A673 (cell line): Measurements from ENCODE around the gene DENND1A. TPM values are rescaled to one million over a fixed set of nuclear protein-coding genes. Genes with fewer than 3 reads are reported as not detected.

Experiments used
- BruUV-seq: library from RNA; stranded (reverse); fragments of 400-500 nt; replicated peaks from 2 replicates; lab custom pipeline; 2021; lab: Mats Ljungman, UMichigan
- CTCF ChIA-PET: fragments of 300-600 bp; sonication (Branson Sonifier 250); formaldehyde crosslinking; loops from one replicate; lab custom pipeline; 2022; ENCODE audit warnings: antibody characterized with exemption; lab: Charles Lee
- POLR2A ChIA-PET: fragments of 300-600 bp; sonication (Branson Sonifier 250); formaldehyde crosslinking; loops from one replicate; lab custom pipeline; 2022; ENCODE audit warnings: antibody characterized with exemption; ENCODE audit not compliant: low non-redundant PET; lab: Charles Lee
- DNase-seq: peaks from one replicate; pipeline ENCODE4 v3.0.0-alpha.2; 2015; ENCODE audit warnings: low spot score
- H3K27ac ChIP-seq: fragments of 200-600 bp; sonication (generic); 2 replicates; pipeline ENCODE4 v1.5.1; 2016; ENCODE audit warnings: mixed run types, low read depth, mild to moderate bottlenecking, mixed read lengths, antibody characterized with exemption, low read length; ENCODE audit not compliant: poor library complexity, severe bottlenecking
- H3K27me3 ChIP-seq: fragments of 200-600 bp; sonication (generic); replicated peaks from 2 replicates; pipeline ENCODE4 v1.6.1; 2017; ENCODE audit warnings: mixed run types, low read depth, mild to moderate bottlenecking, mixed read lengths, antibody characterized with exemption, low read length; ENCODE audit not compliant: insufficient read depth, poor library complexity
- H3K36me3 ChIP-seq: fragments of 200-600 bp; sonication (generic); 2 replicates; pipeline ENCODE4 v1.6.1; 2016; ENCODE audit warnings: mixed run types, mild to moderate bottlenecking, mixed read lengths, antibody characterized with exemption, low read length; ENCODE audit not compliant: insufficient read depth, poor library complexity, severe bottlenecking
- H3K4me1 ChIP-seq: fragments of 200-600 bp; sonication (generic); 2 replicates; pipeline ENCODE4 v1.6.1; 2017; ENCODE audit warnings: mixed run types, mild to moderate bottlenecking, mixed read lengths, antibody characterized with exemption, low read length; ENCODE audit not compliant: insufficient read depth, poor library complexity, severe bottlenecking
- H3K4me3 ChIP-seq: fragments of 200-600 bp; sonication (generic); 2 replicates; pipeline ENCODE4 v1.5.1; 2016; ENCODE audit warnings: low read depth, mixed run types, mild to moderate bottlenecking, mixed read lengths, low read length; ENCODE audit not compliant: poor library complexity, severe bottlenecking
- H3K9me3 ChIP-seq: fragments of 200-600 bp; sonication (generic); 2 replicates; pipeline ENCODE4 v1.6.1; 2016; ENCODE audit warnings: mixed run types, low read depth, mild to moderate bottlenecking, mixed read lengths, antibody characterized with exemption, low read length; ENCODE audit not compliant: poor library complexity, severe bottlenecking
- EZH2 ChIP-seq: fragments of 200-600 bp; sonication (generic); IDR thresholded peaks from 2 replicates; pipeline ENCODE4 v1.6.1; 2017; ENCODE audit warnings: borderline replicate concordance, low read depth, mild to moderate bottlenecking, mixed read lengths, antibody characterized with exemption, low read length; ENCODE audit not compliant: poor library complexity, severe bottlenecking
- intact Hi-C: fragments of 100-400 bp; cut with micrococcal nuclease; formaldehyde crosslinking; loops from one replicate; pipeline ENCODE4 v1.10.0; 2022; ENCODE audit not compliant: unreplicated experiment
- total RNA-seq: library from RNA; stranded (reverse); gene quantifications from 2 replicates; pipeline ENCODE4 v1.2.3, GENCODE V29; 2021
- TF ChIP-seq, protein P1 (sequence below): fragments of 300-800, 200-600 bp; sonication (generic); conservative IDR thresholded peaks from 2 replicates; pipeline ENCODE4 v1.5.1; 2017; ENCODE audit warnings: low read depth, mild to moderate bottlenecking, antibody characterized with exemption, low read length, moderate library complexity, mixed read lengths

The DENND1A gene
- total RNA-seq, 1 experiment from 2014 or later: 12.0 TPM

DNA sequence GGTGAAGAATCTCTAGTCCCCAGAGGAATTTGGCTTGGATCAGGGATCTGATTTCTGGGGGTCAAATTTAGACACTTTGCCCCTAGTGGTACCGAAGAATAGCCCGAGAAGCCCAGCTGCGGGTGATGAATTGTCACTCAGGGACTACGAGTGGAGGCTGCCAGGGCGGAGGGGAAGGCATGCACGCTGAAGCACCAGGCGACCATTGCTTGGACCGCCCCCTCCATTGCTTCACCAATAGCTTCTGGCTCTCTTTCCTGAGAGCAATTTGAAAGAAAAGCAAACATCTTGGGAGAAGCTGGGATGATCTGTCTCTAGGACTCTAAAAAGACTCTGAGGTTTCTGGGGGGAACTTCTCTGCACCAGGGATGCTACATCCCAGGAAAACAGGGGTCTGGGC is 436.3 kb downstream of the DENND1A start:
- ChIA-PET POLR2A (no interaction called here), CTCF (no interaction called here)
- intact Hi-C loops: no loop called here
- H3K27me3 ChIP-seq: no peaks in the 10 kb centered on the region
- no peak overlapping the region for H3K27ac ChIP-seq
- BruUV-seq: no TSS peak
- TF ChIP-seq, protein P1, sequence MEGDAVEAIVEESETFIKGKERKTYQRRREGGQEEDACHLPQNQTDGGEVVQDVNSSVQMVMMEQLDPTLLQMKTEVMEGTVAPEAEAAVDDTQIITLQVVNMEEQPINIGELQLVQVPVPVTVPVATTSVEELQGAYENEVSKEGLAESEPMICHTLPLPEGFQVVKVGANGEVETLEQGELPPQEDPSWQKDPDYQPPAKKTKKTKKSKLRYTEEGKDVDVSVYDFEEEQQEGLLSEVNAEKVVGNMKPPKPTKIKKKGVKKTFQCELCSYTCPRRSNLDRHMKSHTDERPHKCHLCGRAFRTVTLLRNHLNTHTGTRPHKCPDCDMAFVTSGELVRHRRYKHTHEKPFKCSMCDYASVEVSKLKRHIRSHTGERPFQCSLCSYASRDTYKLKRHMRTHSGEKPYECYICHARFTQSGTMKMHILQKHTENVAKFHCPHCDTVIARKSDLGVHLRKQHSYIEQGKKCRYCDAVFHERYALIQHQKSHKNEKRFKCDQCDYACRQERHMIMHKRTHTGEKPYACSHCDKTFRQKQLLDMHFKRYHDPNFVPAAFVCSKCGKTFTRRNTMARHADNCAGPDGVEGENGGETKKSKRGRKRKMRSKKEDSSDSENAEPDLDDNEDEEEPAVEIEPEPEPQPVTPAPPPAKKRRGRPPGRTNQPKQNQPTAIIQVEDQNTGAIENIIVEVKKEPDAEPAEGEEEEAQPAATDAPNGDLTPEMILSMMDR: no peak
- TF ChIP-seq EZH2: no peak
- DNase-seq: no peak
- no peak overlapping the region for H3K4me3 ChIP-seq
- no peaks in the 10 kb centered on the region for H3K9me3 ChIP-seq
- no peaks in the 10 kb centered on the region for H3K36me3 ChIP-seq
- no peaks in the 10 kb centered on the region for H3K4me1 ChIP-seq

DNA sequence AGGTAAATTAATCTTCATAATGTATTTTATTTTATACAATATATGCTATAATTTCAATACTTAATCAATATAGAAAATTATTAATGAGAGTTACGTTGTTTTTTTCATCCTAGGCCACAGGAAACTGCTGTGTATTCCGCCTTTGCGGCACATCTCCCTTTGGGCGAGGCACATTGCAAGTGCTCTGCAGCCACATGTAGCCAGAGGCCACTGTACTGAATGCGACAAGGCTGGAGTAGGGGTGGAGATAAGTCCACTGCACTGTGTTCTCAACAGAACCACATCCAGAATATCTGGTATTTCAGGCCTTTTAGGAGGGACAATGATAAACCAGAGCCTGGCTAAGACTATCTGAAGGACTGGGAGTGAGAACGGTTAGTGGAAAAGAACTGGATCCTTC is 439.2 kb downstream of the DENND1A start:
- ChIA-PET POLR2A (no interaction called here), CTCF (no interaction called here)
- Histone ChIP-seq H3K36me3 (no peaks in the 10 kb centered on the region), H3K9me3 (no peaks in the 10 kb centered on the region), H3K27me3 (no peaks in the 10 kb centered on the region), H3K4me3 (no peak overlapping the region), H3K27ac (no peak overlapping the region), H3K4me1 (no peaks in the 10 kb centered on the region)
- BruUV-seq: no TSS peak
- no peak for TF ChIP-seq EZH2
- TF ChIP-seq, protein P1: no peak
- intact Hi-C loops: no loop called here
- DNase-seq: no peak

DNA sequence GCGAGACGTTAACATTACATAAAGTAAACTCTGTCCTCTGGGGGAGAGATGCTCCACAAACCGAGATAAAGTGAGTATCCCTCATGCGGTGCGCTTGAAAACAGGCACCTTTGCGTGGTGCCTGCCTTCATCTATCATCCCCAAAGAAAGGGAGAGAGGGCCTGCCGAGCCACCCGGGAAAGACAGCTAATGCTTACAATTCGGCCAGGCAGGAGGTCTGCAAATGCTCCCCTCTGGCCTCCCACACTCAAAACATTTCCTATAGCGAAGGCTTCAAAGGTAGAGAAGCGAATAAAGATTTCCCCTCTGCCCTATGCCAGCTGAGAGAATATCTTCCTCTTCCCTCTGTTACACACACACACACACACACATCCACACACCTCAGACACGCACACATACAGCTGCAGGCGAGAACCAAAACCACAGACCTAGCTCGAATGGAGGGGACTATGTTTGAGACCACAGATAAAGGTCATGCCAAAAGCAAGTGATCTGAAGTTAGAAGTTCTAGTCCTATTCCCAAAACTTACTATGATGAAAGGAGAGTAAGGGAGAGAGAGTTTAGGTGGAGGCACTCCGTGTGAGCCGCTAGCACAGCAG is 441.1 kb downstream of the DENND1A start:
- TF ChIP-seq EZH2: no peak
- TF ChIP-seq, protein P1: no peak
- Histone ChIP-seq H3K27ac (no peak overlapping the region), H3K4me3 (no peak overlapping the region), H3K27me3 (no peaks in the 10 kb centered on the region), H3K9me3 (no peaks in the 10 kb centered on the region), H3K36me3 (no peaks in the 10 kb centered on the region), H3K4me1 (no peaks in the 10 kb centered on the region)
- intact Hi-C loops: no loop called here
- ChIA-PET POLR2A (no interaction called here), CTCF (interaction anchor here (0.5 kb wide), 1 partner anchor 1187 kb away, joined by 4 read pairs; no protein-coding TSS in a partner anchor)
- BruUV-seq: no TSS peak
- DNase-seq: no peak
